HG03432 (cell line): Measurements from ENCODE around the gene CBFA2T3.

ENCODE experiments used
- ATAC-seq: cut with Tn5 transposase; IDR thresholded peaks from one replicate; pipeline ENCODE4 v1.9.1; 2021; ENCODE audit warnings: mild to moderate bottlenecking, moderate library complexity; ENCODE audit not compliant: unreplicated experiment

CBFA2T3 gene

GRCh38 chr16:88880226-88881006 is 96.6 kb downstream of the CBFA2T3 start:
- ATAC-seq, result no peak

DNA sequence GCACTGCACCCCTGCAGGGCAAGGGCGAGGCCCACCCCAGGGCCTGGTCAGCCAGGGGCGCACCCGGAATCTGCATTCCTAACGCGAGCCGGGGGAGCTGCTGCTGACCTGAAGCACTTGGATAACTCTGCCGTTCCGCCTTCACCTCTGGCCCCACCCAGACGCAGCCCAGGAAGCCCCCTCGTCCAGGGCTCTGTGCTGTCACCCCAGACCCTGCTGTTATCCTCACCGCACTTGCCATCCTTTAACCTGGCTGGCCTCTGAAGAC is 97.3 kb downstream of the CBFA2T3 start:
- no peak for ATAC-seq

DNA sequence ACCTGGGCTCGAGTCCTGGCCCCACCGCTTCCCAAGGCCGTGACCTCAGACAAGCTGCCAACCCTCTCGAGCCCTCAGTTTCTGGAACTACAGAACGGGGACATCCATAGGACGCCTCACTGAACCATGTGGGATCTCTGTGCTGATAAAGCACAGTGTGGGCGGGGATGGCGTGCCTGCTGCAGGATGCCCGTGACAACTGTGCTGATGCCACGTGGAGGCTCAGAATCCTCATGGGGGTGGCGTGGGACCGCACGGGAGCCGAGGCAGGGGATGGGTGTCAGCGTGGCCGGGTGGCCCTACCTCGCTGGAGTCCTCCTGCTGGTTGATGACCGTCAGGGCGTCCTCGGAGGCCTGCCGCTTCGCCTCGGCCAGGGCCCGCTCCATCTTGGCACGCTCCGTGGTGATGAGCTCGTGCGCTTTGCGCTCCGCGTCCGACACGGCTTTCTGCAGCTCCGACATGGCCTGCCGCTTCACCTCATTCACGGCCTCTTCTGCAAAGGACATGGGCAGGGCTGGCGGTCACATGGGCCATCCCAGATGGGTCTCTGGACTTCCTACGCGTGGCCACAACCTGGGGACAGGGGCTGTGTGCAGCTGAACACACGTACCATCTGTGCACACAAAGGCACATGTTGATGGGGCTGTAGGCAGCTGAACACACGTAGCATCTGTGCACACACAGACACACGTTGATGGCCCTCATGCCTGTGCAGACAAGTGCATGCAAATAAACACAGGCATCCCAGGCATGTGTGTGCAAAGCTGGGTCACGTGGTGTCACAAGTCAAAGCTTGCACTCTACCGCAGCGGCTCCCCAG is 97.8 kb downstream of the CBFA2T3 start:
- no peak for ATAC-seq

GRCh38 chr16:88878356-88878755 is 98.7 kb downstream of the CBFA2T3 start:
- no peak for ATAC-seq

DNA sequence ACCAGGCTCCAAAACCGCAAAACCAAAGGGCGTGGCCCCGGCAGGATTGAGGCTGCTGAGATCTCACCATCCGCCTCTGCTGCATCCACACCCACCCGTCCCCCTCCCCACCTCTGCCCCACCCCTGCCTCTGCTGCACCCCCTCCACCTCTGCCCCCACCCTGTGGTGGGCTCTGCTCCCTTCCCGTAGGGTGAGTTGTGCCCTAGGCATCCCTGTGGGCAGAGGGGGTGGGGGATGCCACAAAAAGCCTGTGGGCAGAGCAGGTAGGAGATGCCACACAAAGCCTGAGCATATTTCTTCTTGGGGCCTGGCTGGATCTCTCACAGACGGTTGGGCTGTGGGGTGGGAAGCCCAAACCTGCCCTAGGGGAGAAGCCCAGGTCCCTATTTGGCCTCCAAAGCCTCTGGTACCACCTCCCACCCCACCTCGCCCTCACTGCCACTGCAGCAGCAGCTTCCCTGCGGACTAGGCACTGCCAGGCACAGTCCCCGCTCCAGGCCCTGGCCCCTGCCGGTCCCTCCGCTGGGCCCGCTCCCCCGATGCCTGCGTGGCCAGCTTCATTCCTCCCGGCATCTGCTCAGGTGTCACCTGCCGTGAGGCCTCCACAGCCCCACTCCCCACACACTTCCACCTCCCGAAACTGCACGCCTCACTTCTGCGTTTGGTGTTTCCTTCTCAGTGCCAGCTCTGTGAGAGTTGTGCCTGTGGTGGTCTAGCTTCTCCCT is 99.3 kb downstream of the CBFA2T3 start:
- no peak for ATAC-seq

DNA sequence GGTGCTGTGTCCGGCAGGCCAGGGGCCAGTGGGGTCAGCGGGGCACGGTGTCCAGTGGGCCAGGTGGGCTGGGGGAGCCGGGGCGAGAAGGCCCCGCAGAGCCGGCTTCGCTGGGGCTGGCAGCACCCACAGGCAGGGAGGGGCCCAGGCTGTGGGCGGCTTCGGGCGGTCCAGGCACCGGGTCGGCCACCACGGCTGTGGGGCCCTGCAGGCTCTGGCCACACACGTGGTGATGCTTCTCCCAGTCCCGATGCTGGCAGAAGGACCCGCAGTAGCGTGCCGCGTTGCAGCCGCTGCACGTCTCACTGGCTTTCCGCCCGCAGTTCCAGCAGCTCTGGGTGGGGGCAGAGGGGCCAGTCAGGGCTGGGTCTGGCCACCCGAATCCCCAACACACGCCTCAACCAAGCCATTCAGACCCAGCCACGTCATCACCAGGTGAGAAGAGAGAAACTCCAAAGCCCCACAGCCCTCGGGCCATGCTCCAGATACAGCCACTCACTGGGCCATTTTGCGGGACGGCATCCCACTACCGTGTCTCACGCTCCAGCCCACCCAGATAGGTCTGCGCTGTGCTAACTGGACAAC is 100.0 kb downstream of the CBFA2T3 start:
- ATAC-seq, result no peak

GRCh38 chr16:88875703-88876234 is 101.2 kb downstream of the CBFA2T3 start:
- ATAC-seq, result no peak

GRCh38 chr16:88874938-88875599 is 101.9 kb downstream of the CBFA2T3 start:
- ATAC-seq, result no peak

- ATAC-seq, result no peak
Observed at GRCh38 chr16:88872650-88873331, 104.2 kb downstream of the CBFA2T3 start.

GRCh38 chr16:88871730-88872416 is 105.1 kb downstream of the CBFA2T3 start:
- ATAC-seq, result no peak

- no peak for ATAC-seq
Observed at GRCh38 chr16:88871349-88871702, 105.7 kb downstream of the CBFA2T3 start.

- ATAC-seq, result no peak
Observed at GRCh38 chr16:88870608-88871348, 106.2 kb downstream of the CBFA2T3 start.

- no peak for ATAC-seq
Observed at GRCh38 chr16:88869673-88869980, 107.4 kb downstream of the CBFA2T3 start.

DNA sequence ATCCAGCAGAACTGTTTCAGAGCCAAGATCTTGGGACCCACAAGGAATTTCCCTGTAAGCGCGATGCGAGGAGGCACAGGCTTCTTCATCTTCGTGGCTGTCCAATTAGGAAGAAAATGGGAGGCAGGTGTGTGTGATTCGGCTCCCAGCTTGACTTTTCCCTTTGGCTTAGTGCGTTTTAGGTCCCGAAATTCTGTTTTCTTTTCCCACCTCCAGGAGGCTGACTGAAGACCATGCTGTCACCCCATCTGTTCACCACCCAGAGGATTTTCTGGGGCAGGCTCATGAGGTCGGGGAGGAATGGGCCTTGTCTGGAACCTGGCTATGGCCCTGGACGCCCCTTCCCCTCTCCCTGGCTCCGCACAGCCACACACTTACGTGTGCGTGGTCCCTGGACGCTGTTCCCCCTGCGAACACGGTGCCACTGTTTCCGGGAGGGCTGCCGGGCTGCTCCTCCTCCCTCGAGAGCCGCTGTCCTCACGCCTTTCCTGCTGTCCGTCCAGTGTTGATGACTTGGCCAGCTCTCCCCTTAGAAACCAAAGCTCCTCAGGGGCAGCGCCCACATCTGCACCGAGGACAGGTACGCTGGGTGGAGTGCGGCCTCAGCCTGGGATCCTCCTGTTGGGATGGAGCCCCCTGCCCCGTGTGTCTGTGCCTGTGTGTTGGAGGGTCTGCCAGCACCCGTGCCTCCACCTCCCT is 107.9 kb downstream of the CBFA2T3 start:
- no peak for ATAC-seq

DNA sequence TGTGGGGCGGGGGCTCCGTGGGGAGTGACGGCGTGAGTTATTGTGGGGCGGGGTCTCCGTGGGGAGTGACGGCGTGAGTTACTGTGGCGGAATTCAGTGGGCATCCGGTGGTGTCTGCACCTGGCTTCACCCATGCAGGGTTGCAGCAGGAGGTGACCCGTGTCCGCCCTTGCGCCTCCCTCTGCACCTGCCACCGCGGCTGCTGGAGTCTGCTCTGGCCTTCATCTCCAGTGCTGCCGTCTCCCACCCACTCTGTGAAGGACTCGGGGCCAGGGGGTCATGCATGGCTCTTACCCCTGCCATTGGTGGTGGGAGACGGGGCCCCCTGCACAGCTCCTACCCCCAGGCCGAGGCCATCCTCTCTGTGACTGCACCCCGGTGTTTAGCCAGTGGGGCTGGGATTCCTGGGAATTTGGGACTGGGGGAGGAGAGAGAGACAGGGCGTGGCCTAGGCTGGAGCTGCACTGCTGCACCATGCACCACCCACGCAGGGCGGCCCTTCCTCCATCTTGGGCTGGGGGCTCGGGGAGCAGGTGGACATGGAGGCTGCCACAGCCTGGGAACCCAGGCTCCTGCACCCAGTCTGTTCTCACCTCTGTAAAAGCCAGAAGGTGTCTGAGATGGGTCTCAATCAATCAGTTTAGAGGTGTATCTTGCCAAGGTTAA is 109.3 kb downstream of the CBFA2T3 start:
- no peak for ATAC-seq

DNA sequence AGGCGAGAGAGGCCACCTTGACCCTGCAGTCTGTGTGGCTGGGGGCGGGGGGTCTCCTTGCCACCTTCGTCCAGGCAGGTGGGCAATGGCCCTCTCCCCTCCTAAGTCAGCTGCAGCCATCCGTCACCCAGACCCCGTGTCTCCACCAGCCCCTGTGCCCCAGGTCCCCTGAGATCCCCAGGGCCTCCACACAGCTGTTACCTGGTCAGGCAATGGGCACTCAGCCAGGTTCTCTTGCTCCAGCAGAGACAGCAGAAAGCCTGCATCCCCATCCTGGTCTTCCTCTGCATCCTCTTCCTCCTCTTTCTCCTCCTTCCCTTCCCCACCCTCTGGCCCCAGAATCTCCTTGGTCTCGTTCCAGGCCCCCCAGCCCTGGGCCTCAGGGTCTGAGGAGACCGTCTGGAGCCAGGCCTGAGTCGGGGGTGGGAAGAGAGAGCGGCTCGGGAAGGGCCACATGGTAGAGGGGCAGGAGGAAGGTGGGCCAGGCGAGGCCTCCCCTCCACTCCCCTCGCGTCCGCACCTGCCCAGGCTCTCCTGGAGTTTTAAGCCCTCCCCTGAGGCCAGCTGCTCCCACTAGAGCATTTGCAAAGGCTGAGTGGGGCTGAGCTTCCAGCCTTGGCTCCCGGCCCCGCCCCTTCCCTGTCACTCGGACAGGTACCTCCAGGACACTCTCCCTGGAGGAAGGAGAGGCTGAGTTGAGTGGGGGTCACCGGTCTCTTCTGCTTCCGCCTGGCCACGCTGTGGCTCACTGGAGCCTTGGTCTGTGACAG is 110.7 kb downstream of the CBFA2T3 start, which contains the start of gene PABPN1L:
PABPN1L (minus strand) TSS at position 510 of the 770 bp plus-strand sequence; CDS start at position 456, 54 bp downstream.
- ATAC-seq, result no peak

- ATAC-seq, result no peak
Observed at GRCh38 chr16:88865742-88866141, 111.3 kb downstream of the CBFA2T3 start.
